Aorta (tissue), 5 donors: ENCODE results near the gene PPP4R2. TPM values are rescaled to one million over a fixed set of nuclear protein-coding genes. Genes with fewer than 3 reads are reported as not detected.

ENCODE experiments used
- ATAC-seq: fragments of 200-7000 bp; cut with Tn5 transposase; one replicate; pipeline ENCODE4 v1.9.1; 2022; ENCODE audit warnings: moderate library complexity; ENCODE audit not compliant: low FRiP score
- DNase-seq, 2 donors: peaks; one replicate each; pipeline ENCODE4 v3.0.0-alpha.2; 2020
- H3K27ac ChIP-seq, 2 donors: one replicate each; pipeline ENCODE4 v1.5.1; 2013; ENCODE audit warnings: low read length in 2 of 2, mild to moderate bottlenecking in 2 of 2, moderate library complexity in 2 of 2, control low read depth in 1 of 2, inconsistent platforms in 1 of 2, low read depth in 1 of 2
- H3K27me3 ChIP-seq, 2 donors: one replicate each; pipeline ENCODE4 v1.6.1; 2013; ENCODE audit warnings: control low read depth in 1 of 2, low read length in 1 of 2, mild to moderate bottlenecking in 1 of 2, moderate library complexity in 1 of 2; ENCODE audit not compliant: insufficient read depth in 2 of 2, control insufficient read depth in 1 of 2
- H3K36me3 ChIP-seq, 2 donors: one replicate each; pipeline ENCODE4 v1.6.1; 2013; ENCODE audit warnings: control low read depth in 1 of 2, low read length in 1 of 2, mild to moderate bottlenecking in 1 of 2; ENCODE audit not compliant: insufficient read depth in 2 of 2, control insufficient read depth in 1 of 2
- H3K4me1 ChIP-seq, 2 donors: one replicate each; pipeline ENCODE4 v1.6.1; 2013; ENCODE audit warnings: low read length in 2 of 2, control low read depth in 1 of 2, mild to moderate bottlenecking in 1 of 2, moderate library complexity in 1 of 2; ENCODE audit not compliant: insufficient read depth in 2 of 2, control insufficient read depth in 1 of 2
- H3K4me3 ChIP-seq, 2 donors: one replicate each; pipeline ENCODE4 v1.5.1; 2013; ENCODE audit warnings: low read length in 2 of 2, control low read depth in 1 of 2, mild to moderate bottlenecking in 1 of 2
- H3K9me3 ChIP-seq: one replicate; pipeline ENCODE4 v1.6.1; 2013; ENCODE audit warnings: mild to moderate bottlenecking, low read length; ENCODE audit not compliant: control insufficient read depth
- WGBS, 2 donors: extraction: QIAGEN DNeasy Blood & Tissue Kit; methylation state at CpG; one replicate each; pipeline ENCODE4 v1.1.7; 2013; 5-methylcytosine and 5-hydroxymethylcytosine counted together
- intact Hi-C, 2 donors: fragments of 100-400 bp; cut with DNase I; formaldehyde crosslinking; loops; one replicate each; pipeline versions ENCODE4 v1.14.2 to v1.15.0; 2022
- polyA plus RNA-seq, 2 donors: library from polyadenylated mRNA; stranded (reverse); fragments of 200-250 nt; gene quantifications; one replicate each; pipeline ENCODE4 v1.2.3, GENCODE V29; 2013
- total RNA-seq, 2 donors: library from RNA; stranded (reverse); fragmentation: NEBNext Ultra II Directional; extraction: Animal tissue kit (Norgen Biotek cat#: 25700); gene quantifications; one replicate each; pipeline ENCODE4 v1.2.1, GENCODE V29; 2021
- donor health status: healthy with polysubstance abuse.
- donor health status: Bipolar disorder and iron deficiency.
- donor health status: DM: no; HTN: no; CAD: no.
- donor health status: DM: no; HTN: no; CAD: no.
- donor health status: DM: yes; HTN: yes; CAD: no.

Gene PPP4R2
- total and polyA plus RNA-seq, 4 donors, result 16.0 to 70.7 (median 40.8) TPM

- ATAC-seq, result no peak
- DNase-seq, result no peak
- Histone ChIP-seq H3K36me3 (no peaks in the 10 kb centered on the region), H3K4me1 (no peaks in the 10 kb centered on the region), H3K9me3 (no peaks in the 10 kb centered on the region), H3K27ac (no peak overlapping the region), H3K4me3 (no peak overlapping the region), H3K27me3 (no peaks in the 10 kb centered on the region)
- WGBS, 2 donors, result 89 to 91% methylated on average over 20 of the region's 20 CpGs
- intact Hi-C loops, result no loop called here
Observed at GRCh38 chr3:73110530-73110929, 113.9 kb downstream of the PPP4R2 start.

- 80 to 82% methylated on average over 3 of the region's 3 CpGs for WGBS, 2 donors
- no peak overlapping the region for H3K4me3 ChIP-seq
- intact Hi-C loops, result no loop called here
- DNase-seq (no peak), ATAC-seq (no peak)
- H3K9me3 ChIP-seq, result no peaks in the 10 kb centered on the region
- H3K36me3 ChIP-seq, result no peaks in the 10 kb centered on the region
- H3K27ac ChIP-seq, result no peak overlapping the region
- H3K27me3 ChIP-seq, result no peaks in the 10 kb centered on the region
- H3K4me1 ChIP-seq, result no peaks in the 10 kb centered on the region
Observed at GRCh38 chr3:73114711-73115110, 118.1 kb downstream of the PPP4R2 start.

- Histone ChIP-seq H3K27ac (no peak overlapping the region), H3K4me3 (no peak overlapping the region), H3K27me3 (no peaks in the 10 kb centered on the region), H3K36me3 (no peaks in the 10 kb centered on the region), H3K4me1 (no peaks in the 10 kb centered on the region), H3K9me3 (no peaks in the 10 kb centered on the region)
- ATAC-seq (no peak), DNase-seq (no peak)
- intact Hi-C loops, result no loop called here
- WGBS, 2 donors, result 55 to 57% methylated on average over 2 of the region's 2 CpGs
Observed at GRCh38 chr3:73115806-73116205, 119.2 kb downstream of the PPP4R2 start.

Other genes starting within 250 kb of the PPP4R2 start
- 10 to 100 TPM; 17.0 to 19.0 TPM for gene SHQ1, start 148.4 kb upstream of the PPP4R2 start, total RNA-seq
- 1 to 10 TPM; 6.0 to 6.9 TPM for gene SHQ1, start 148.4 kb upstream of the PPP4R2 start, polyA plus RNA-seq
- gene GXYLT2, start 108.8 kb upstream of the PPP4R2 start, total RNA-seq, result 10 to 100 TPM; 20.4 to 46.4 TPM
- gene GXYLT2, start 108.8 kb upstream of the PPP4R2 start, polyA plus RNA-seq, result 1 to 10 TPM; 1.9 to 2.5 TPM
- gene EBLN2, start 64.8 kb downstream of the PPP4R2 start, total RNA-seq, result 1 to 10 TPM; 5.1 to 7.8 TPM
- gene EBLN2, start 64.8 kb downstream of the PPP4R2 start, polyA plus RNA-seq, result under 1 TPM in 1 of 2 donors, not detected in 1; 0.92 TPM